Keratinocyte (primary cell): ENCODE results near the gene MTFMT. TPM values are rescaled to one million over a fixed set of nuclear protein-coding genes. Genes with fewer than 3 reads are reported as not detected.

Experiments used
- DNase-seq: peaks from one replicate; pipeline ENCODE4 v3.0.0-alpha.2; 2011; ENCODE audit warnings: low read depth, missing footprints, low spot score
- FAIRE-seq: peaks from 2 replicates; lab custom pipeline; 2011; peaks lifted over from hg19 to GRCh38; lab: Jason Lieb, UNC
- H2AFZ ChIP-seq: 2 replicates; pipeline ENCODE4 v1.6.0; 2012; ENCODE audit warnings: low read length, control low read depth, inconsistent platforms; ENCODE audit not compliant: control insufficient read depth
- H3K27ac ChIP-seq: 2 replicates; pipeline ENCODE4 v1.5.1; 2011; ENCODE audit warnings: low read length; ENCODE audit not compliant: control insufficient read depth, insufficient read depth
- H3K27me3 ChIP-seq: 3 replicates; pipeline ENCODE4 v1.6.0; 2011; ENCODE audit warnings: low read length; ENCODE audit not compliant: control insufficient read depth, insufficient read depth; ENCODE audit errors: extremely low read depth
- H3K36me3 ChIP-seq, 2 experiments: 2 replicates in 1 of 2; 3 replicates in 1 of 2; pipeline ENCODE4 v1.5.1; 2011; ENCODE audit warnings: low read length in 2 of 2, mild to moderate bottlenecking in 1 of 2; ENCODE audit not compliant: control insufficient read depth in 2 of 2, insufficient read depth in 2 of 2; ENCODE audit errors: extremely low read depth in 1 of 2
- H3K4me1 ChIP-seq: 3 replicates; pipeline ENCODE4 v1.5.1; 2011; ENCODE audit warnings: low read length; ENCODE audit not compliant: control insufficient read depth, insufficient read depth; ENCODE audit errors: extremely low read depth
- H3K4me2 ChIP-seq: 3 replicates; pipeline ENCODE4 v1.6.0; 2011; ENCODE audit warnings: low read depth, low read length; ENCODE audit not compliant: control insufficient read depth, insufficient read depth; ENCODE audit errors: extremely low read depth
- H3K4me3 ChIP-seq, 3 experiments: fragments of 200-600 bp in 1 of 3; sonication (generic) in 1 of 3; 2 replicates in 2 of 3; 3 replicates in 1 of 3; pipeline ENCODE4 v1.5.1; 2011 to 2016; ENCODE audit warnings: low read length in 3 of 3, mild to moderate bottlenecking in 3 of 3, control low read depth in 2 of 3, inconsistent platforms in 1 of 3, low read depth in 1 of 3, mixed read lengths in 1 of 3, mixed run types in 1 of 3, moderate library complexity in 1 of 3; ENCODE audit not compliant: control insufficient read depth in 2 of 3, insufficient read depth in 2 of 3; ENCODE audit errors: extremely low read depth in 1 of 3
- H3K79me2 ChIP-seq: 2 replicates; pipeline ENCODE4 v1.6.0; 2012; ENCODE audit warnings: low read length; ENCODE audit not compliant: control insufficient read depth, insufficient read depth
- H3K9ac ChIP-seq: 3 replicates; pipeline ENCODE4 v1.6.0; 2011; ENCODE audit warnings: low read length; ENCODE audit not compliant: control insufficient read depth, insufficient read depth; ENCODE audit errors: extremely low read depth
- H3K9me1 ChIP-seq: 3 replicates; pipeline ENCODE4 v1.6.0; 2011; ENCODE audit warnings: low read length; ENCODE audit not compliant: control insufficient read depth, insufficient read depth; ENCODE audit errors: extremely low read depth
- H3K9me3 ChIP-seq: 2 replicates; pipeline ENCODE4 v1.5.1; 2012; ENCODE audit warnings: low read depth, low read length; ENCODE audit not compliant: control insufficient read depth
- H4K20me1 ChIP-seq: 3 replicates; pipeline ENCODE4 v1.6.0; 2011; ENCODE audit warnings: low read length; ENCODE audit not compliant: control insufficient read depth, insufficient read depth; ENCODE audit errors: extremely low read depth
- CTCF ChIP-seq, 3 experiments: IDR thresholded peaks in 1 of 3; conservative IDR thresholded peaks in 1 of 3; optimal IDR thresholded peaks in 1 of 3; 2 replicates in 2 of 3; 3 replicates in 1 of 3; pipeline versions ENCODE3 to v1.5.1; 2011; ENCODE audit warnings: low read length in 3 of 3, mild to moderate bottlenecking in 3 of 3, moderate library complexity in 2 of 3, control low read depth in 1 of 3, inconsistent platforms in 1 of 3; ENCODE audit not compliant: insufficient read depth in 2 of 3; ENCODE audit errors: extremely low read depth in 1 of 3
- EZH2 ChIP-seq: IDR thresholded peaks from one replicate; pipeline ENCODE4 v1.6.1; 2012; ENCODE audit warnings: inconsistent platforms, mild to moderate bottlenecking, low read length, moderate library complexity
- dilution Hi-C: fragments of 300-500 bp; cut with MboI; formaldehyde crosslinking; loops from one replicate; pipeline ENCODE4 v1.7.0; 2020; ENCODE audit warnings: low sequenced_read_pairs; ENCODE audit not compliant: extremely low pct_ligation_motif_present
- polyA plus RNA-seq, 5 experiments: library from polyadenylated mRNA; depleted of rRNA in 3 of 5; stranded (reverse) in 3 of 5; stranded (forward) in 1 of 5; unstranded in 1 of 5; fragments of >200 nt; gene quantifications; 1 replicate in 1 of 5; 2 replicates in 3 of 5; 3 replicates in 1 of 5; pipeline versions ENCODE4 v1.2.1 to v1.2.3, GENCODE V29; 2011 to 2012; ENCODE audit warnings: missing spikeins in 2 of 5, low read depth in 1 of 5, low replicate concordance in 1 of 5

Gene MTFMT
- polyA plus RNA-seq, 1 donor (not counting 4 experiments of a cell fraction or from before 2014, with no cell fraction given): 21.0 TPM

- FAIRE-seq: no peak
- no peaks in the 10 kb centered on the region for H3K9me1 ChIP-seq
- no peaks in the 10 kb centered on the region for H4K20me1 ChIP-seq
- no peaks in the 10 kb centered on the region for H3K79me2 ChIP-seq
- no peak overlapping the region for H3K4me2 ChIP-seq
- no peak for DNase-seq
- no peak overlapping the region for H2AFZ ChIP-seq
- dilution Hi-C loops: no loop called here
- peaks cover 25% of the 10 kb centered on the region for H3K27me3 ChIP-seq
- H3K27ac ChIP-seq: no peak overlapping the region
- TF ChIP-seq CTCF (optimal IDR thresholded peaks at IDR 0.05 in 1 of 3, IDR thresholded peaks at IDR 0.05 in 1 of 3, conservative IDR thresholded peaks at IDR 0.05 in 1 of 3; ENCODE audit: extremely low read depth in 1 of 3, insufficient read depth in 2 of 3, low read length in 3 of 3) (no peak), EZH2 (no peak)
- no peaks in the 10 kb centered on the region for H3K4me1 ChIP-seq
- H3K9me3 ChIP-seq: no peaks in the 10 kb centered on the region
- no peaks in the 10 kb centered on the region for H3K36me3 ChIP-seq
- no peak overlapping the region for H3K9ac ChIP-seq
- no peak overlapping the region for H3K4me3 ChIP-seq
These were observed 42.0 kb upstream of the MTFMT start for GRCh38 chr15:65071381-65071811.

- Histone ChIP-seq H3K9ac (no peak overlapping the region), H3K4me2 (no peak overlapping the region), H3K36me3 (no peaks in the 10 kb centered on the region), H2AFZ (no peak overlapping the region), H3K27ac (no peak overlapping the region), H3K9me3 (no peaks in the 10 kb centered on the region), H3K27me3 (peaks cover 31% of the 10 kb centered on the region), H3K9me1 (no peaks in the 10 kb centered on the region), H3K4me3 (no peak overlapping the region), H4K20me1 (no peaks in the 10 kb centered on the region), H3K79me2 (no peaks in the 10 kb centered on the region), H3K4me1 (no peaks in the 10 kb centered on the region)
- dilution Hi-C loops: no loop called here
- no peak for DNase-seq
- TF ChIP-seq EZH2: no peak
- no peak for TF ChIP-seq CTCF (optimal IDR thresholded peaks at IDR 0.05 in 1 of 3, IDR thresholded peaks at IDR 0.05 in 1 of 3, conservative IDR thresholded peaks at IDR 0.05 in 1 of 3; ENCODE audit: extremely low read depth in 1 of 3, insufficient read depth in 2 of 3, low read length in 3 of 3)
- FAIRE-seq: no peak
These were observed 40.5 kb upstream of the MTFMT start for GRCh38 chr15:65069779-65070546.
